ENCODE measurements around the gene MARK1.

The MARK1 gene

GRCh38 chr1:220485131-220485530 is 42.8 kb upstream of the MARK1 start:
- no peak overlapping the region for H3K4me3 ChIP-seq (ENCODE audit: low read depth in 1 of 2, low read length in 2 of 2)
- no peak overlapping the region for H3K27ac ChIP-seq (ENCODE audit: low read length)
- no peaks in the 10 kb centered on the region for H3K4me1 ChIP-seq (ENCODE audit: insufficient read depth, low read length)
- H3K9ac ChIP-seq (ENCODE audit: low read depth, low read length), result no peak overlapping the region
- no peaks in the 10 kb centered on the region for H3K36me3 ChIP-seq (ENCODE audit: insufficient read depth, low read length)
- no peak for ATAC-seq (ENCODE audit: insufficient read depth, low read depth)
- no peaks in the 10 kb centered on the region for H4K20me1 ChIP-seq (ENCODE audit: insufficient read depth, low read length)
- TF ChIP-seq EZH2 (IDR thresholded peaks at IDR 0.05; ENCODE audit: borderline replicate concordance, low read depth, low read length, severe bottlenecking) (no peak), CTCF (IDR thresholded peaks at IDR 0.05; ENCODE audit: borderline replicate concordance, extremely low read depth, low read length, poor library complexity, severe bottlenecking) (no peak)
- H3K27me3 ChIP-seq (ENCODE audit: insufficient read depth, low read length, poor library complexity), result no peaks in the 10 kb centered on the region
- no peaks in the 10 kb centered on the region for H3K9me3 ChIP-seq (ENCODE audit: insufficient read depth, low read length, severe bottlenecking)
- DNase-seq, result no peak
- no peak overlapping the region for H3K4me2 ChIP-seq (ENCODE audit: insufficient read depth, low read length)
- H3K79me2 ChIP-seq (ENCODE audit: insufficient read depth, low read length), result no peaks in the 10 kb centered on the region
- H2AFZ ChIP-seq (ENCODE audit: low read depth, low read length), result no peak overlapping the region

- H3K36me3 ChIP-seq (ENCODE audit: insufficient read depth, low read length), result no peaks in the 10 kb centered on the region
- no peak overlapping the region for H3K9ac ChIP-seq (ENCODE audit: low read depth, low read length)
- DNase-seq (no peak), ATAC-seq (ENCODE audit: insufficient read depth, low read depth) (no peak)
- no peak for TF ChIP-seq CTCF (IDR thresholded peaks at IDR 0.05; ENCODE audit: borderline replicate concordance, extremely low read depth, low read length, poor library complexity, severe bottlenecking)
- TF ChIP-seq EZH2 (IDR thresholded peaks at IDR 0.05; ENCODE audit: borderline replicate concordance, low read depth, low read length, severe bottlenecking), result no peak
- H3K9me3 ChIP-seq (ENCODE audit: insufficient read depth, low read length, severe bottlenecking), result no peaks in the 10 kb centered on the region
- no peaks in the 10 kb centered on the region for H3K79me2 ChIP-seq (ENCODE audit: insufficient read depth, low read length)
- H3K27me3 ChIP-seq (ENCODE audit: insufficient read depth, low read length, poor library complexity), result no peaks in the 10 kb centered on the region
- H3K4me3 ChIP-seq (ENCODE audit: low read depth in 1 of 2, low read length in 2 of 2), result no peak overlapping the region
- no peak overlapping the region for H2AFZ ChIP-seq (ENCODE audit: low read depth, low read length)
- H3K4me2 ChIP-seq (ENCODE audit: insufficient read depth, low read length), result no peak overlapping the region
- no peak overlapping the region for H3K27ac ChIP-seq (ENCODE audit: low read length)
- H4K20me1 ChIP-seq (ENCODE audit: insufficient read depth, low read length), result no peaks in the 10 kb centered on the region
- H3K4me1 ChIP-seq (ENCODE audit: insufficient read depth, low read length), result no peaks in the 10 kb centered on the region
Measured at GRCh38 chr1:220485791-220486190, 42.1 kb upstream of the MARK1 start.

- Histone ChIP-seq H3K4me2 (ENCODE audit: insufficient read depth, low read length) (no peak overlapping the region), H3K4me1 (ENCODE audit: insufficient read depth, low read length) (no peaks in the 10 kb centered on the region), H3K79me2 (ENCODE audit: insufficient read depth, low read length) (no peaks in the 10 kb centered on the region), H3K9ac (ENCODE audit: low read depth, low read length) (no peak overlapping the region), H3K9me3 (ENCODE audit: insufficient read depth, low read length, severe bottlenecking) (no peaks in the 10 kb centered on the region), H3K27me3 (ENCODE audit: insufficient read depth, low read length, poor library complexity) (no peaks in the 10 kb centered on the region), H3K4me3 (ENCODE audit: low read depth in 1 of 2, low read length in 2 of 2) (no peak overlapping the region), H3K27ac (ENCODE audit: low read length) (no peak overlapping the region), H3K36me3 (ENCODE audit: insufficient read depth, low read length) (no peaks in the 10 kb centered on the region), H2AFZ (ENCODE audit: low read depth, low read length) (no peak overlapping the region), H4K20me1 (ENCODE audit: insufficient read depth, low read length) (no peaks in the 10 kb centered on the region)
- ATAC-seq (ENCODE audit: insufficient read depth, low read depth), result no peak
- no peak for TF ChIP-seq CTCF (IDR thresholded peaks at IDR 0.05; ENCODE audit: borderline replicate concordance, extremely low read depth, low read length, poor library complexity, severe bottlenecking)
- no peak for TF ChIP-seq EZH2 (IDR thresholded peaks at IDR 0.05; ENCODE audit: borderline replicate concordance, low read depth, low read length, severe bottlenecking)
- DNase-seq, result no peak
Measured at GRCh38 chr1:220487297-220487820, 40.6 kb upstream of the MARK1 start.

- DNase-seq, result no peak
- no peak for ATAC-seq (ENCODE audit: insufficient read depth, low read depth)
- no peak for TF ChIP-seq EZH2 (IDR thresholded peaks at IDR 0.05; ENCODE audit: borderline replicate concordance, low read depth, low read length, severe bottlenecking)
Measured at GRCh38 chr1:220491891-220492290, 36.0 kb upstream of the MARK1 start.

More at GRCh38 chr1:220491891-220492290, 36.0 kb upstream of the MARK1 start:
- Histone ChIP-seq H3K79me2 (ENCODE audit: insufficient read depth, low read length) (no peaks in the 10 kb centered on the region), H3K36me3 (ENCODE audit: insufficient read depth, low read length) (no peaks in the 10 kb centered on the region), H3K27me3 (ENCODE audit: insufficient read depth, low read length, poor library complexity) (no peaks in the 10 kb centered on the region), H3K27ac (ENCODE audit: low read length) (no peak overlapping the region), H3K4me1 (ENCODE audit: insufficient read depth, low read length) (no peaks in the 10 kb centered on the region), H2AFZ (ENCODE audit: low read depth, low read length) (no peak overlapping the region), H3K9me3 (ENCODE audit: insufficient read depth, low read length, severe bottlenecking) (no peaks in the 10 kb centered on the region), H3K4me2 (ENCODE audit: insufficient read depth, low read length) (no peak overlapping the region), H4K20me1 (ENCODE audit: insufficient read depth, low read length) (no peaks in the 10 kb centered on the region), H3K4me3 (ENCODE audit: low read depth in 1 of 2, low read length in 2 of 2) (no peak overlapping the region), H3K9ac (ENCODE audit: low read depth, low read length) (no peak overlapping the region)

All from DND-41 (cell line).